BLaER1 treated with 17β-estradiol and CSF1 and Interleukin-3, amounts not matched to agents 10 nM and 100 nM (cell line): ENCODE results near the gene DIPK1B.
A peak's percentile ranks its signal among the peaks of the same experiment; 100 is the strongest.
"Not testable (repeated sequence)": the region's sequence is repeated elsewhere in the genome, so short reads cannot be mapped to it uniquely, and the experiment has no call there.

Experiments used
- H3K27ac ChIP-seq, 11 experiments: shearing (Covaris generic); formaldehyde crosslinking; 2 replicates each; pipeline ENCODE4 v1.8.1; 2022
- H3K27me3 ChIP-seq, 11 experiments: shearing (Covaris generic); formaldehyde crosslinking; 2 replicates each; pipeline ENCODE4 v1.8.1; 2022
- H3K36me3 ChIP-seq, 11 experiments: shearing (Covaris generic); formaldehyde crosslinking; 2 replicates each; pipeline ENCODE4 v1.8.1; 2022
- H3K4me1 ChIP-seq, 10 experiments: shearing (Covaris generic); formaldehyde crosslinking; 2 replicates each; pipeline ENCODE4 v1.8.1; 2022
- H3K4me2 ChIP-seq, 11 experiments: shearing (Covaris generic); formaldehyde crosslinking; 2 replicates each; pipeline ENCODE4 v1.8.1; 2022
- H3K4me3 ChIP-seq, 10 experiments: shearing (Covaris generic); formaldehyde crosslinking; 2 replicates each; pipeline ENCODE4 v1.8.1; 2022
- H3K9ac ChIP-seq, 11 experiments: shearing (Covaris generic); formaldehyde crosslinking; 2 replicates each; pipeline ENCODE4 v1.8.1; 2022
- H3K9me3 ChIP-seq, 11 experiments: shearing (Covaris generic); formaldehyde crosslinking; replicated peaks in 1 of 11; 2 replicates each; pipeline ENCODE4 v1.8.1; 2022
- H4K20me1 ChIP-seq, 11 experiments: shearing (Covaris generic); formaldehyde crosslinking; 2 replicates each; pipeline ENCODE4 v1.8.1; 2022
- Cebpa-rat ChIP-seq, 11 experiments: shearing (Covaris generic); IDR thresholded peaks; 2 replicates each; pipeline ENCODE4 v1.8.1; 2022

DIPK1B gene

DNA sequence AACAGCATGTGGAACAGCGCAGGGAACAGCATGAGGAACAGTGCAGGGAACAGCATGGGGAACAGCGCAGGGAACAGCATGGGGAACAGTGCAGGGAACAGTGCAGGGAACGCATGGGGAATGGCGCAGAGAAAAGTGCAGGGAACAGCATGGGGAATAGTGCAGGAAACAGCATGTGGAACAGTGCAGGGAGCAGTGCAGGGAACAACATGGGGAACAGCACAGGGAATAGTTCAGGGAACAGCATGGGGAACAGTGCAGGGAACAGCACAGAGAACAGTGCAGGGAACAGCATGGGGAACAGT lies 43.7 kb downstream of the DIPK1B start:
- Histone ChIP-seq H3K36me3 (no peaks in the 10 kb centered on the region; a peak in 2 of 22 replicates), H3K4me3 (no peak overlapping the region), H3K9ac (no peak overlapping the region), H3K9me3 (peaks cover 31 to 39% (median 35%) of the 10 kb centered on the region in 11 experiments), H3K4me1 (peaks cover 45 to 75% (median 71%) of the 10 kb centered on the region in 10 experiments), H3K4me2 (0 out of 22 replicates have a peak overlapping the region, but pooled peaks of 1 of the 11 experiments have one; percentile 96), H3K27me3 (peaks cover 0 to 62% (median 9%) of the 10 kb centered on the region in 11 experiments; a peak in 11 of 22 replicates), H3K27ac (no peak overlapping the region), H4K20me1 (peaks cover 0 to 12% (median 0%) of the 10 kb centered on the region in 11 experiments; a peak in 2 of 22 replicates)
- no peak for TF ChIP-seq Cebpa-rat (IDR thresholded peaks at IDR 0.05)

DNA sequence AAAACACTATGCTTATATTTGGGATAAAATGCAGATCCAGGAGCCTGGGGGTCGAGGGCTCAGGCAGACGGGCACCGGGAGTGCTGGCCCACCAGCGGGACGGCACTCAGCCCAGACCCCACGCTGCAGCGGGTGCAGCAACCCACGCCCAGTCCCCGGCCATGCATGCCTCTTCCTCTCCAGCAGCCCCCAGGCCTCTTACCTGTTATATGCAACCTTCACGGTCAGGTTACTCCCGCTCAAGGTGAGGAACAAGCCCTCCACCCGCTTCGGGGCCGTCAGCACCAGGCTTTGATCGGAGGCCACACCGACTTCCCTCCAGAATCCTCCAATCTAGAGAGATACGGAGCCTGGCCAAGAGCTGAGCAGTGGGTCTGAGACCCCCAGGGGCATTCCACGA lies 44.5 kb downstream of the DIPK1B start:
- Histone ChIP-seq H4K20me1 (peaks cover 0 to 12% (median 0%) of the 10 kb centered on the region in 11 experiments; a peak in 2 of 22 replicates), H3K36me3 (no peaks in the 10 kb centered on the region; a peak in 2 of 22 replicates), H3K27me3 (peaks cover 0 to 62% (median 9%) of the 10 kb centered on the region in 11 experiments; a peak in 11 of 22 replicates), H3K9ac (peak overlapping the region in 6 of 11 experiments; percentile 16 to 72 (median 57); a peak in 11 of 22 replicates), H3K4me1 (peaks cover 50 to 83% (median 78%) of the 10 kb centered on the region in 10 experiments), H3K9me3 (peaks cover 24 to 31% (median 27%) of the 10 kb centered on the region in 11 experiments), H3K4me3 (peak overlapping the region in 5 of 10 experiments; percentile 1 to 51 (median 30); a peak in 3 of 20 replicates), H3K27ac (peak overlapping the region in 6 of 11 experiments; percentile 41 to 81 (median 64); a peak in 12 of 22 replicates), H3K4me2 (peak overlapping the region; percentile 71 to 98 (median 89))
- no peak for TF ChIP-seq Cebpa-rat (IDR thresholded peaks at IDR 0.05)

- H3K9ac ChIP-seq = peak overlapping the region; percentile 16 to 72 (median 50); a peak in 19 of 22 replicates
- H3K27me3 ChIP-seq = peaks cover 0 to 62% (median 9%) of the 10 kb centered on the region in 11 experiments; a peak in 11 of 22 replicates
- H3K36me3 ChIP-seq = no peaks in the 10 kb centered on the region
- H3K4me2 ChIP-seq = peak overlapping the region; percentile 71 to 98 (median 89)
- no peak for TF ChIP-seq Cebpa-rat (IDR thresholded peaks at IDR 0.05)
- H3K27ac ChIP-seq = peak overlapping the region in 9 of 11 experiments; percentile 15 to 81 (median 52); a peak in 18 of 22 replicates
- peaks cover 50 to 87% (median 82%) of the 10 kb centered on the region in 10 experiments for H3K4me1 ChIP-seq
- H3K9me3 ChIP-seq = peaks cover 19 to 26% (median 22%) of the 10 kb centered on the region in 11 experiments
- H3K4me3 ChIP-seq = peak overlapping the region; percentile 1 to 51 (median 27); a peak in 14 of 20 replicates
- peaks cover 0 to 12% (median 0%) of the 10 kb centered on the region in 11 experiments; a peak in 2 of 22 replicates for H4K20me1 ChIP-seq
These were observed 45.0 kb downstream of the DIPK1B start for GRCh38 chr9:136757328-136757727.

- H3K4me1 ChIP-seq = peaks cover 50 to 92% (median 86%) of the 10 kb centered on the region in 10 experiments
- H4K20me1 ChIP-seq = peaks cover 0 to 12% (median 0%) of the 10 kb centered on the region in 11 experiments; a peak in 2 of 22 replicates
- H3K4me2 ChIP-seq = peak overlapping the region; percentile 71 to 98 (median 89)
- no peaks in the 10 kb centered on the region for H3K36me3 ChIP-seq
- peaks cover 0 to 62% (median 9%) of the 10 kb centered on the region in 11 experiments; a peak in 11 of 22 replicates for H3K27me3 ChIP-seq
- H3K4me3 ChIP-seq = peak overlapping the region; percentile 1 to 51 (median 27); a peak in 15 of 20 replicates
- TF ChIP-seq Cebpa-rat (IDR thresholded peaks at IDR 0.05) = no peak
- peaks cover 15 to 22% (median 18%) of the 10 kb centered on the region in 11 experiments; a peak in 20 of 22 replicates for H3K9me3 ChIP-seq
- peak overlapping the region; percentile 16 to 72 (median 50); a peak in 20 of 22 replicates for H3K9ac ChIP-seq
- peak overlapping the region in 9 of 11 experiments; percentile 15 to 81 (median 52); a peak in 18 of 22 replicates for H3K27ac ChIP-seq
These were observed 45.4 kb downstream of the DIPK1B start for GRCh38 chr9:136757751-136758140.

DNA sequence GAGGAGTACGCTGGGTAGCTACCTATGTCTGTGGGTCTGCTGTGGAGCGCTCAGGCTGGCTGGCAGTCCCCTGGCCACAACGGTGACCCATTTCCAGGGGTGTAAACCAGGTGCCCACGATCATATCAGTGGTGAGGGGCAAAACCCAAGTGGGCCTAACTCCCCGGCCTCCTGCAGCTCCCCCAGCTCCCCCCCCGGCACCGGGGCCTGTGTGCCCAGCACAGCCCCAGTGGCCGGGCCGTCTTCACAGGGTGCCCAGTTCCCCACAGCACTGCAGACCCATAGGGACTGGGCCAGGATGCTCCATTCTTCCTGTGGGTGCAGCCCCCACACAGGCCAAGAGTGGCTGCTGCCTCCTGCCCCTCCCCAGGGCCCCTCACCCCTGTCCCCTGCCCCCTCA lies 46.6 kb downstream of the DIPK1B start:
- Histone ChIP-seq H3K36me3 (no peaks in the 10 kb centered on the region), H3K4me2 (peak overlapping the region in 10 of 11 experiments; percentile 22 to 98 (median 88); a peak in 18 of 22 replicates), H3K27ac (peak overlapping the region in 6 of 11 experiments; percentile 39 to 82 (median 65); a peak in 10 of 22 replicates), H3K9ac (peak overlapping the region in 5 of 11 experiments; percentile 37 to 75 (median 46); a peak in 5 of 22 replicates), H3K4me1 (peaks cover 51 to 91% (median 87%) of the 10 kb centered on the region in 10 experiments), H3K4me3 (0 out of 20 replicates have a peak overlapping the region, but pooled peaks of 1 of the 10 experiments have one; percentile 14), H4K20me1 (peaks cover 0 to 12% (median 0%) of the 10 kb centered on the region in 11 experiments; a peak in 3 of 22 replicates), H3K9me3 (peaks cover 9 to 13% (median 11%) of the 10 kb centered on the region in 11 experiments; a peak in 18 of 22 replicates), H3K27me3 (peaks cover 0 to 50% (median 6%) of the 10 kb centered on the region in 11 experiments; a peak in 11 of 22 replicates)
- no peak for TF ChIP-seq Cebpa-rat (IDR thresholded peaks at IDR 0.05)

- Histone ChIP-seq H3K4me3 (peak overlapping the region in 4 of 10 experiments; percentile 18 to 42 (median 24); a peak in 3 of 20 replicates), H3K27ac (peak overlapping the region in 7 of 11 experiments; percentile 62 to 82 (median 75); a peak in 13 of 22 replicates), H3K4me1 (peaks cover 47 to 91% (median 87%) of the 10 kb centered on the region in 10 experiments), H3K27me3 (peaks cover 0 to 44% (median 4%) of the 10 kb centered on the region in 11 experiments; a peak in 11 of 22 replicates), H4K20me1 (peaks cover 0 to 12% (median 0%) of the 10 kb centered on the region in 11 experiments; a peak in 3 of 22 replicates), H3K9me3 (peaks cover 9 to 13% (median 11%) of the 10 kb centered on the region in 11 experiments; a peak in 18 of 22 replicates), H3K4me2 (peak overlapping the region; percentile 73 to 98 (median 89)), H3K9ac (peak overlapping the region in 7 of 11 experiments; percentile 52 to 78 (median 67); a peak in 13 of 22 replicates), H3K36me3 (no peaks in the 10 kb centered on the region)
- TF ChIP-seq Cebpa-rat (IDR thresholded peaks at IDR 0.05) = no peak
These were observed 47.3 kb downstream of the DIPK1B start for GRCh38 chr9:136759436-136760325.

- H4K20me1 ChIP-seq = peaks cover 0 to 12% (median 0%) of the 10 kb centered on the region in 11 experiments; a peak in 3 of 22 replicates
- peak overlapping the region in 6 of 10 experiments; percentile 13 to 42 (median 19); a peak in 7 of 20 replicates for H3K4me3 ChIP-seq
- H3K4me2 ChIP-seq = peak overlapping the region; percentile 73 to 98 (median 89)
- H3K36me3 ChIP-seq = no peaks in the 10 kb centered on the region
- peak overlapping the region in 9 of 11 experiments; percentile 52 to 82 (median 68); a peak in 18 of 22 replicates for H3K27ac ChIP-seq
- peaks cover 9 to 13% (median 11%) of the 10 kb centered on the region in 11 experiments; a peak in 18 of 22 replicates for H3K9me3 ChIP-seq
- peaks cover 41 to 91% (median 87%) of the 10 kb centered on the region in 10 experiments for H3K4me1 ChIP-seq
- H3K27me3 ChIP-seq = peaks cover 0 to 36% (median 0%) of the 10 kb centered on the region in 11 experiments; a peak in 9 of 22 replicates
- no peak for TF ChIP-seq Cebpa-rat (IDR thresholded peaks at IDR 0.05)
- peak overlapping the region in 10 of 11 experiments; percentile 3 to 78 (median 62); a peak in 18 of 22 replicates for H3K9ac ChIP-seq
These were observed 48.1 kb downstream of the DIPK1B start for GRCh38 chr9:136760424-136760823.

GRCh38 chr9:136760834-136761544 lies 48.6 kb downstream of the DIPK1B start:
- H3K27me3 ChIP-seq = peaks cover 0 to 33% (median 0%) of the 10 kb centered on the region in 11 experiments; a peak in 8 of 22 replicates
- peak overlapping the region; percentile 73 to 98 (median 89) for H3K4me2 ChIP-seq
- H3K36me3 ChIP-seq, H3K9me3 ChIP-seq: not testable (repeated sequence)
- H3K27ac ChIP-seq = peak overlapping the region in 9 of 11 experiments; percentile 52 to 82 (median 68); a peak in 18 of 22 replicates
- H3K9ac ChIP-seq = peak overlapping the region in 10 of 11 experiments; percentile 3 to 78 (median 62); a peak in 17 of 22 replicates
- peaks cover 47 to 96% (median 92%) of the 10 kb centered on the region in 10 experiments for H3K4me1 ChIP-seq
- H3K4me3 ChIP-seq = peak overlapping the region in 4 of 10 experiments; percentile 15 to 42 (median 24); a peak in 3 of 20 replicates
- peaks cover 0 to 12% (median 0%) of the 10 kb centered on the region in 11 experiments; a peak in 3 of 22 replicates for H4K20me1 ChIP-seq
